ENCODE measurements around the gene FYCO1.

GRCh38 chr3:45949432-45949831, 46.2 kb downstream of the FYCO1 start:
- TF ChIP-seq CTCF (IDR thresholded peaks at IDR 0.05; ENCODE audit: low read depth, low read length) (no peak), EZH2phosphoT487 (IDR thresholded peaks at IDR 0.05; ENCODE audit: low read depth) (no peak)
